ENCODE results near the gene INO80B.
A peak's percentile ranks its signal among the peaks of the same experiment; 100 is the strongest.
"Not testable (repeated sequence)": the region's sequence is repeated elsewhere in the genome, so short reads cannot be mapped to it uniquely, and the experiment has no call there.

Gene INO80B

GRCh38 chr2:74450570-74451190 lies 4.2 kb upstream of the INO80B start:
- no peak for DNase-seq

GRCh38 chr2:74457129-74457548 lies 2.3 kb downstream of the INO80B start:
- no peak for DNase-seq

- peak; percentile 70 to 74 for DNase-seq
Measured at GRCh38 chr2:74457549-74458131, 2.8 kb downstream of the INO80B start.

GRCh38 chr2:74458132-74458937 lies 3.4 kb downstream of the INO80B start, which contains the start of gene WBP1:
Gene WBP1, plus strand, starts transcription at chr2:74458438. Its CDS starts 165 bp downstream, at chr2:74458603.
- peak; percentile 99 for DNase-seq

GRCh38 chr2:74458938-74459363 lies 4.1 kb downstream of the INO80B start:
- no peak for DNase-seq

GRCh38 chr2:74459503-74460118 lies 4.7 kb downstream of the INO80B start:
- DNase-seq: not testable (repeated sequence)

- not testable (repeated sequence) for DNase-seq
Measured at GRCh38 chr2:74460187-74460586, 5.3 kb downstream of the INO80B start.

- DNase-seq: no peak
Measured at GRCh38 chr2:74461187-74462053, 6.5 kb downstream of the INO80B start.

- DNase-seq: no peak
Measured at GRCh38 chr2:74462054-74462785, 7.3 kb downstream of the INO80B start.

- no peak for DNase-seq
Measured at GRCh38 chr2:74462786-74463105, 7.9 kb downstream of the INO80B start.

- DNase-seq: no peak
Measured at GRCh38 chr2:74464406-74464805, 9.5 kb downstream of the INO80B start.

- DNase-seq: not testable (repeated sequence)
Measured at GRCh38 chr2:74470742-74471141, 15.9 kb downstream of the INO80B start.

- DNase-seq: no peak
Measured at GRCh38 chr2:74471332-74472065, 16.6 kb downstream of the INO80B start.

- DNase-seq: peak; percentile 91 to 92
Measured at GRCh38 chr2:74472086-74472944, 17.4 kb downstream of the INO80B start, which contains the start of gene MRPL53. Gene MRPL53, minus strand, starts transcription at chr2:74472680. Its CDS starts 20 bp downstream, at chr2:74472660.

GRCh38 chr2:74472945-74473258 lies 18.0 kb downstream of the INO80B start:
- no peak for DNase-seq

- no peak for DNase-seq
Measured at GRCh38 chr2:74474481-74474880, 19.6 kb downstream of the INO80B start.

- no peak for DNase-seq
Measured at GRCh38 chr2:74474899-74475298, 20.0 kb downstream of the INO80B start.

GRCh38 chr2:74481431-74481830 lies 26.5 kb downstream of the INO80B start:
- DNase-seq: no peak

- DNase-seq: no peak
Measured at GRCh38 chr2:74481961-74482800, 27.3 kb downstream of the INO80B start.

All from NCI-H1930 (cell line).